Natural killer cell (primary cell): ENCODE results near the gene PSD4. TPM values are rescaled to one million over a fixed set of nuclear protein-coding genes. Genes with fewer than 3 reads are reported as not detected.
A peak's percentile ranks its signal among the peaks of the same experiment; 100 is the strongest.

ENCODE experiments used
- ATAC-seq, 3 donors: fragments of 150-1000 bp in 2 of 3; fragments of 200-7000 bp in 1 of 3; cut with Tn5 transposase; 1 replicate in 1 of 3; 2 replicates in 2 of 3; pipeline ENCODE4 v1.10.0; 2021; ENCODE audit warnings: mild to moderate bottlenecking in 2 of 3, moderate library complexity in 2 of 3
- DNase-seq, 2 donors: peaks; one replicate each; pipeline versions ENCODE4 v3.0.0 to v3.0.0-alpha.2; 2013 to 2021; ENCODE audit warnings: mixed read lengths in 1 of 2
- H3K27ac ChIP-seq: one replicate; pipeline ENCODE4 v1.5.1; 2013; ENCODE audit warnings: mild to moderate bottlenecking, low read length
- H3K27me3 ChIP-seq: one replicate; pipeline ENCODE4 v1.6.1; 2013; ENCODE audit warnings: low read length; ENCODE audit not compliant: control insufficient read depth, insufficient read depth
- H3K36me3 ChIP-seq: one replicate; pipeline ENCODE4 v1.6.1; 2013; ENCODE audit warnings: low read length; ENCODE audit not compliant: control insufficient read depth, insufficient read depth
- H3K4me1 ChIP-seq: one replicate; pipeline ENCODE4 v1.6.1; 2013; ENCODE audit warnings: low read length; ENCODE audit not compliant: control insufficient read depth, insufficient read depth
- H3K4me3 ChIP-seq: one replicate; pipeline ENCODE4 v1.5.1; 2013; ENCODE audit warnings: low read length
- H3K9me3 ChIP-seq: one replicate; pipeline ENCODE4 v1.6.1; 2013; ENCODE audit warnings: low read length; ENCODE audit not compliant: control insufficient read depth, insufficient read depth
- H3K27ac Mint-ChIP-seq, 2 donors: one replicate each; pipeline ENCODE4 v1.8.0; 2022; ENCODE audit warnings: mild to moderate bottlenecking in 2 of 2, mixed read lengths in 2 of 2, moderate library complexity in 1 of 2
- H3K27me3 Mint-ChIP-seq, 2 donors: one replicate each; pipeline ENCODE4 v1.8.0; 2022; ENCODE audit warnings: low read depth in 2 of 2, mixed read lengths in 2 of 2
- H3K36me3 Mint-ChIP-seq: one replicate; pipeline ENCODE4 v1.8.0; 2022; ENCODE audit warnings: mixed read lengths
- H3K4me1 Mint-ChIP-seq, 2 donors: one replicate each; pipeline ENCODE4 v1.8.0; 2022; ENCODE audit warnings: mixed read lengths in 2 of 2
- H3K4me3 Mint-ChIP-seq: one replicate; pipeline ENCODE4 v1.8.0; 2022; ENCODE audit warnings: mild to moderate bottlenecking, moderate library complexity, mixed read lengths
- H3K9me3 Mint-ChIP-seq, 2 donors: one replicate each; pipeline ENCODE4 v1.8.0; 2022; ENCODE audit warnings: mixed read lengths in 2 of 2
- CTCF ChIP-seq: fragments of 200-600 bp; IDR thresholded peaks from one replicate; pipeline ENCODE4 v1.8.0; 2022; ENCODE audit warnings: antibody characterized with exemption
- WGBS: methylation state at CpG from one replicate; pipeline ENCODE4 v1.1.7; 2013; ENCODE audit warnings: missing lambda C conversion rate; ENCODE audit not compliant: insufficient coverage; 5-methylcytosine and 5-hydroxymethylcytosine counted together
- intact Hi-C: fragments of 100-400 bp; cut with micrococcal nuclease; formaldehyde crosslinking; loops from one replicate; pipeline ENCODE4 v1.14.2; 2022
- total RNA-seq, 4 donors: library from RNA; stranded (reverse); fragments of 120-200 nt in 1 of 4; gene quantifications; one replicate each; pipeline versions ENCODE4 v1.2.3 to v1.2.4, GENCODE V29; 2013 to 2022

The PSD4 gene
- total RNA-seq, 3 donors from 2014 or later (not counting 1 experiment from before 2014, with no cell fraction given), result 280 to 347 (median 340) TPM

- Histone ChIP-seq H3K9me3 (no peaks in the 10 kb centered on the region), H3K4me1 (peaks cover 28% of the 10 kb centered on the region), H3K36me3 (no peaks in the 10 kb centered on the region), H3K27me3 (no peaks in the 10 kb centered on the region), H3K27ac (no peak overlapping the region), H3K4me3 (no peak overlapping the region)
- Mint-ChIP-seq H3K27ac (no peak overlapping the region), H3K9me3 (no peaks in the 10 kb centered on the region), H3K27me3 (no peaks in the 10 kb centered on the region), H3K4me1 (peaks cover 34 to 38% of the 10 kb centered on the region in 2 donors), H3K4me3 (no peak overlapping the region), H3K36me3 (no peaks in the 10 kb centered on the region)
- ATAC-seq (no peak), DNase-seq (peak in 1 of 2 donors; percentile 19)
- intact Hi-C loops, result no loop called here
- TF ChIP-seq CTCF, result no peak
- 86% methylated on average over 4 of the region's 4 CpGs for WGBS
Measured at GRCh38 chr2:113255140-113256070, 81.6 kb downstream of the PSD4 start.

- Histone ChIP-seq H3K27me3 (no peaks in the 10 kb centered on the region), H3K4me3 (no peak overlapping the region), H3K36me3 (no peaks in the 10 kb centered on the region), H3K9me3 (no peaks in the 10 kb centered on the region), H3K4me1 (peaks cover 8% of the 10 kb centered on the region), H3K27ac (no peak overlapping the region)
- Mint-ChIP-seq H3K36me3 (no peaks in the 10 kb centered on the region), H3K4me3 (no peak overlapping the region), H3K27ac (no peak overlapping the region), H3K27me3 (no peaks in the 10 kb centered on the region), H3K9me3 (no peaks in the 10 kb centered on the region), H3K4me1 (peaks cover 11 to 25% of the 10 kb centered on the region in 2 donors)
- intact Hi-C loops, result no loop called here
- no peak for DNase-seq
- 72% methylated on average over 7 of the region's 7 CpGs for WGBS
- no peak for TF ChIP-seq CTCF
- ATAC-seq, result no peak
Measured at GRCh38 chr2:113257516-113258264, 83.9 kb downstream of the PSD4 start.

- Mint-ChIP-seq H3K9me3 (no peaks in the 10 kb centered on the region), H3K4me3 (no peak overlapping the region), H3K36me3 (no peaks in the 10 kb centered on the region), H3K27me3 (no peaks in the 10 kb centered on the region), H3K27ac (no peak overlapping the region), H3K4me1 (peaks cover 1 to 16% of the 10 kb centered on the region in 2 donors)
- H3K36me3 ChIP-seq, result no peaks in the 10 kb centered on the region
- no peak overlapping the region for H3K4me3 ChIP-seq
- intact Hi-C loops, result no loop called here
- H3K27ac ChIP-seq, result no peak overlapping the region
- TF ChIP-seq CTCF, result no peak
- 74% methylated on average over 4 of the region's 6 CpGs for WGBS
- no peak for ATAC-seq
- no peaks in the 10 kb centered on the region for H3K27me3 ChIP-seq
- H3K9me3 ChIP-seq, result no peaks in the 10 kb centered on the region
- H3K4me1 ChIP-seq, result no peaks in the 10 kb centered on the region
- no peak for DNase-seq
Measured at GRCh38 chr2:113258471-113259147, 84.8 kb downstream of the PSD4 start.

Other genes starting within 250 kb of the PSD4 start
- not detected for gene IL36G, start 196.0 kb upstream of the PSD4 start, total RNA-seq
- not detected for gene IL36A, start 168.5 kb upstream of the PSD4 start, total RNA-seq
- gene IL36B, start 121.1 kb upstream of the PSD4 start, total RNA-seq, result not detected
- not detected for gene IL36RN, start 114.8 kb upstream of the PSD4 start, total RNA-seq
- not detected for gene IL1F10, start 106.0 kb upstream of the PSD4 start, total RNA-seq
- 10 to 100 TPM in 1 of 3 donors, under 1 TPM in 2; 0.52 to 36.6 (median 0.91) TPM for gene IL1RN, start 46.4 kb upstream of the PSD4 start, total RNA-seq
- 1 to 10 TPM in 1 of 3 donors, under 1 TPM in 2; 0.57 to 1.2 (median 0.65) TPM for gene PAX8, start 105.0 kb downstream of the PSD4 start, total RNA-seq